NCI-H69 (cell line): ENCODE results near the gene SRD5A3.

Experiments
- DNase-seq: peaks from one replicate; lab custom pipeline; 2025; lab: John Stamatoyannopoulos, UW

SRD5A3 gene

DNA sequence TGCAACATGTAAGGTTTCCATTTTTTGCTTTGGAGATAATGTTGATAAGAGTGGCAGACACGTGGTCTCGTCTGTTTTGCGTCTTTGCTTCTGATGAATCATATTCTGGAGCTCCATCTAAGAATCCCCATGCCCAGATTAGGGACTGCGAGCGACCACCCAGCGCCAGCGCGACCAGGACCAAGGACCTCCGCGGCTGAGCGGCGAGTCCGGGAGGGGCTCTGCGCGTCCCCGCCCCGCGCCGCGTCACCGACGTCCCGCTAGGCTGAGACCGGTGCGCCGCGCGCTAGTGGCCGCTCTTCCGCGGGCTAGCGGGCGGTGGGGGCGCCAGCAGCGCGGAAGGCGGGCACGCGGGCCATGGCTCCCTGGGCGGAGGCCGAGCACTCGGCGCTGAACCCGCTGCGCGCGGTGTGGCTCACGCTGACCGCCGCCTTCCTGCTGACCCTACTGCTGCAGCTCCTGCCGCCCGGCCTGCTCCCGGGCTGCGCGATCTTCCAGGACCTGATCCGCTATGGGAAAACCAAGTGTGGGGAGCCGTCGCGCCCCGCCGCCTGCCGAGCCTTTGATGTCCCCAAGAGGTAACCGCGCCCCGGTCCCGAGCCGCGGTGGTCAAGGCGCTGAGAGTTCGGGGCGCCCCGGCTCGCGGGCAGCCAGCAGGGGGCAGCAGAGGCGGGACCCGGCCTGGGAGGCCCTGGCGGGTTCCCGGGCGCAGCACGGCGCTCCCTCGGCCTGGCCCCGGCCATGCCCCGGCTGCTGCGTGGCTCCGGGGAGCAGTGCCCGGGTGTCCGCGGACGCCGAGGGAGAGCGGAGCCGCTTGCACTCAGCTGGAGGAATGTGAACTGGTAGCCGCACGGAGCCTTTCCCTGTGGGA is at the start of gene SRD5A3:
SRD5A3 (plus strand) TSS at position 263 of the 871 bp plus-strand sequence; CDS start at position 358, 95 bp downstream.
- peak; percentile 86 for DNase-seq

DNA sequence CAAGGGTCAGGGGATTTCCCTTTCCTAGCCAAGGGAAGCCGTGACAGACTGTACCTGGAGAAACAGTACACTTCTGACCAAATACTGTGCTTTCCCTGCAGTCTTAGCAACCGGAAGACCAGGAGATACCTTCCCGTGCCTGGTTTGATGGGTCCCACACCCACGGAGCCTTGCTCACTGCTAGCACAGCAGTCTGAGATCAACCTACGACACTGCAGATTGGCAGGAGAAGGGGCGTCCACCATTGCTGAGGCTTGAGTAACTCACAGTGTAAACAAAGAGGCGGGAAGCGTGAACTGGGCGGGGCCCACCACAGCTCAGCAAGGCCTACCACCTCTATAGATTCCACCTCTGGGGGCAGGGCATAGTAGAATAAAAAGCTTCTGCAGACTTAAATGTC is 48.7 kb upstream of the SRD5A3 start:
- peak; percentile 22 for DNase-seq

DNA sequence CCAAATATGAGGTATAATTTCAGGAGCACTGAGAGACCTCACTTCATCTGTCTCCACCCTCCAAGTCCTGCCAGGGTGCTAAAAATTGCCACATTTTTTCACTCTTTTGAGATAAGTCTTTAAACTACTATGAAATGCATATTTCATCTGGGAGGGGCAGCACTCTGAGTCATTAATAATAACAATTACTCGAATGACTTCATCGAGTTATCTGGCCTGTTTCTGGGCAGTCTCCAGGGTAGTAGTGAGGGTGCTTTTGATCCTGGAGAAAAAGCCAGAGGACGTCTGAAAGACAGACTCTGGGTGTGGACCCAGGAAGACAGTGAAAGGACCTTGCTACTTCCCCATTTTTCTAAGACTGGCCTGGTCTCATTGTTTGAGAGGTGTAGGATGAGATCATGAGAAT is 42.3 kb upstream of the SRD5A3 start:
- DNase-seq, result no peak

DNA sequence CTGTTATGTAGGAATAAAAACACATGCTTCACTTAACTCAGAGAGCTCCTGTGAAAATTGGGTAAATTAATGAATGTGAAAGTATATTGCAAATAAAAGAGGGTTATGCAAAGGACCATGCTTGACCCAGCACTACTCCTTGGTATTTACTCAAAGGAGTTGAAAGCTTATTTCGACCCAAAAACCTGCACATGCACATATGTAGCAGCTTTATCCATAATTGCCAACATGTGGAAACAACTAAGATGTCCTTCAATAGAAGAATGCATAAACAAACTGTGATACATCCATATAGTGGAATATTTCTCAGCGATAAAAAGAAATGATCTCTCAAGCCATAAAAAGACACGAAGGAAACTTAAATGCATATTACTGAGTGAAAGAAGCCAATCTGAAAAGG is 41.7 kb upstream of the SRD5A3 start:
- DNase-seq, result no peak

DNA sequence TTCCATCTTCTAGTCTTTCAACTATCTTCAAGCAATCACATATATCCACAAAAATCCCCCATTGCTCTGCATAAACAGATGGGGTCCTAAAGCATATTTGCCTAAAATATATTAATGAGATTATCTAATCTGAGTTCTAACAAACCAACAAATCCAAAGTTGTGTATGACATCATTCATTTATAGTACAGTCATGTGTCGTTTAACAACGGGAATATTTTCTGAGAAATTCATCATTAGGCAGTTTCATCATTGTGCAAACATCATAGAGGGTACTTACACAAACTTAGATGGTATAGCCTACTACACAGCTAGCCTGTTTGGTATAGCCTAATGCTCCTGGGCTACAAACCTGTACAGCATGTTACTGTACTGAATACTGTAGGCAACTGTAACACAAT is 38.0 kb upstream of the SRD5A3 start:
- no peak for DNase-seq

DNA sequence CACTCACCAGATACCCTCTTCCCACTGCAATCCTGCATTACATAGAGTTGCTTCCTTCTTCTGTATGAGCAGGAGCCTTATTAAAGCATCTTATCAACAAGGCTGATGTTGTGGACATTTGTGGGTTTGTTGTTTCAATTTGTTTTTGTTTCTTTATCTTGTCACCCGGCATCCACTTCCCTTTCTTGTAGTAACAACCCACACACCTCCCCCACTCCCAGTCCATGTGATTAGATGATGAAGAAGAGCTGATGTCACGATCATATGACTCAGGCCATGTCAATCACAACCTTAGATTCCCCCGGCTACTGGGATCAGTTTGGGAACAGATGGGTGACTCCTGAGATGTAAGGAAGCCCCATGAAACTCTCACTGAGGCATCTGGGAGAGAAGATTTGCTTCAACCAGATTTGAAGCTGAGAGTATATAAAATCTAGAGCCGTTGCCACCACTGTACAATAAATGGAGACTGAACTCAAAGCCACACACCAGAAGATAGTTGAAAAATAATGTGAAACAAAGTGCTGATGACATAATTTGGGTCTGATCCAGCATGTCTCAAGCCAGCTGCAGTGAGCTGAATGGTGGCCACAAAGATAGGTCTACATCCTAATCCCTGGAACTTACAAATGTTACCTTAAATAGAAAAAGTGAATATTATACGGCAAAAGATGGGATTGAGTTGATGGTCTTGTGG is 34.1 kb upstream of the SRD5A3 start:
- DNase-seq, result no peak

GRCh38 chr4:55312489-55313101 is 33.4 kb upstream of the SRD5A3 start:
- DNase-seq, result peak; percentile 46

- DNase-seq, result no peak
Measured at GRCh38 chr4:55314141-55314820, 31.8 kb upstream of the SRD5A3 start.

- no peak for DNase-seq
Measured at GRCh38 chr4:55318175-55319129, 27.6 kb upstream of the SRD5A3 start.

GRCh38 chr4:55321707-55322264 is 24.3 kb upstream of the SRD5A3 start:
- peak; percentile 75 for DNase-seq

DNA sequence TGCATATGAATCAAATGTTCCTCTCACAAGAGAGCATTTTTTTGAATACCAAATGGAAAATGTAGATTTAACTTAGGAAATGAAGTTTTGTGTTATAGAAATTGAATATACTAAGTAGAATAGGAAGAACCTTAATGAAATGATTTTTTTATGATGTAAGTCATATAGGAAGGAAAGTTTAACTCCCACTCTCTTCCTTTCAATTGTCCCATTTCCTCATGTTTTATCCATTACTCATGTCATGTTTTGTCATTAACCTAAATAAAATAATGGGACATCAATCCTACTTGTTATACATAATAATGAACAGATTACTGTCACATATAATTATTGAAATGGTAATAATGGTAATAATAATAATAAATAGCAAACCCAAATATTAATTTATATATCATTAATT is 22.7 kb upstream of the SRD5A3 start:
- DNase-seq, result no peak

DNA sequence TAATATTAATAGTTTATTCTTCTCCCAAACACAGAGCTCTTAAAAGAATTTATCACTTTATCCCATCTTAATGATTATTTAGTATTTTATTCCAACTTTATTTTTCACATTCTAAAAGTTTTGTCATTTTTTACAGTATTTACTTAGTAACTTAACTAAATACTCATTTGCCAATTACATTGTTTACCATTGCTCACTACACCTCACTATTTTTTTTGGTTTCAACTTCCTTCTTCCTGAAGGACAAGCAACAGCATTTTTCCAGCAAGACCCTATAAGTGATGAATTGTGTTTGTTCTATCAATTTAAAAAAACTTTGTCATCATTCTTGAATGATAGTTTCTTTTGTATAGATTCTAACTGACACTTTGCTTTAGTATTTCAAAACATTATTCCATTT is 19.4 kb upstream of the SRD5A3 start:
- DNase-seq, result no peak

DNA sequence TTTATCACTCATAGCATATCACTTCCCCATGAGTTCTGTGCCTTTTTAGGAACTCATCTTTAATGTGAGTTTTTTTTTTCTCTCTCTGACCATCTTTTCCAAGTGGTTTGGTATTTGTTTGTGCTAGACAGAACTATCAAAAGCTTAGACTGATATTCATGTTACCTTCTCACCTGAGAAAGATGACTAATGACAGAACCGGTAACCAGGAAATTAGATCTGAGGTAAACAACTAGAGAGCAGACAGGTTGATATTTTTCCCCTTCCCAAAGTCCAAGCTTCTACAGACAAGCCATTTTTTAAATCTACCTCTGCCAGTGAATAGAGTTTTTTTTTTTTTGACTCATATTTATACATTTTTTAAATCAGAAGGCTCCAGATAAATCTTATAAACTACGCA is 17.0 kb upstream of the SRD5A3 start:
- DNase-seq, result no peak

GRCh38 chr4:55330241-55330640 is 15.8 kb upstream of the SRD5A3 start:
- no peak for DNase-seq

GRCh38 chr4:55336138-55337034 is 9.7 kb upstream of the SRD5A3 start:
- peak; percentile 6 for DNase-seq

DNA sequence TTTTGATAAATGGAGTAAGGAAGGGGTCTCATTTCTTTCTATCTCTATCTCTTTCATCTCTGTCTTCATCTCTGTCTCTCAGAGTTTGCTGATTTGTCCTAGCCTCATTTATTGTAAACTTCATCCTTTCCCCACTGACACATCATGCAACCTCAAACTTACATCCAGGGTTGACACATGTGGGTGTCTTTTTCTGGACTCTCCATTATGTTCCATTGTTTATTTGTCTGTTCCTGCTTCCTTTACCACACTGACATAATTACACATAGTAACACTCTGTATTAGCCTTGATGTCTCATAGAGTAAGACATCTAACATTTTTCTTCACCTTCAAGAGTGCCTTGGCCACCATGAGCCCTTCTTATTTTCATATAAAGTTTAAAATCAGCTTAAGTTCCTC is 8.1 kb upstream of the SRD5A3 start:
- DNase-seq, result no peak

GRCh38 chr4:55338486-55338885 is 7.6 kb upstream of the SRD5A3 start:
- DNase-seq, result no peak

GRCh38 chr4:55340266-55340665 is 5.8 kb upstream of the SRD5A3 start:
- no peak for DNase-seq

DNA sequence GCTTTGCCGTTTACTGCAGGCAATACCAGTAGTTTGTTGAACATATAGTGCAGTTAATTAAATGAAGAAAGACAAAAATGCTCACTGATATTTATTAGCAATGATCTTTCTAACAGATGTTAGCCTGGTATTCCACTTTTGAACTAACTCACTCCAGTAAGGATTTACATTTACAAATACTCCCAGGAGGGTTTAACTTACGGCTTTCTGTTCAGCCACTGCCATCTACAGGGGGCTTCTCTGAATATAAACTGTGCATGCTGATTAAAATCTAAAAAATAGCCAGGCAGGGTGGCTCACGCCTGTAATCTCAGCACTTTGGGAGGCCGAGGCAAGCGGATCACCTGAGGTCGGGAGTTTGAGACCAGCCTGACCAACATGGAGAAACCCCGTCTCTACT is 2.2 kb upstream of the SRD5A3 start:
- DNase-seq, result no peak

DNA sequence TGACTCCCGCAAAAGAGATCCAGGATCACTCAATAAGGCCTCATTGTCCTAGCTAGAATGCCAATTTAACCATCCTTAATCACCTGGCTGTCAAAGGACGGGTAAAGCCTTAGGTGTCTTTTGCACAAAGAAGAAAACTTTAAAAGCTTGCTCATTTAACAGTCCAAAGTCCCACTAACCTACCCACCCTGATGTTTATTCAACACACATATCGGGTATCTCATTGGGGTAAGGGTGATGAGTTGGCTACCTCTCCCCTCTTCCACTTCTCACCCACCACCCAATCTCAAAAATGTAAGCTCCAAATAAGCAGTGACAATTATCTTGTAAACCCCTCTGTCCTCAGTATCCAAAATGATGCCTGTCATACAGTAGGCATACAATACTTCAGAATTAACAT is 988 bp upstream of the SRD5A3 start:
- DNase-seq, result no peak
